HG03196 (cell line): ENCODE data around the gene FAM98B.
A peak's percentile ranks its signal among the peaks of the same experiment; 100 is the strongest.

ENCODE experiments used
- ATAC-seq: cut with Tn5 transposase; IDR thresholded peaks from one replicate; pipeline ENCODE4 v1.9.1; 2021; ENCODE audit not compliant: unreplicated experiment

Gene FAM98B

GRCh38 chr15:38504680-38505467, 50.9 kb downstream of the FAM98B start:
- no peak for ATAC-seq

GRCh38 chr15:38506997-38507396, 53.1 kb downstream of the FAM98B start:
- no peak for ATAC-seq

- no peak for ATAC-seq
Measured at GRCh38 chr15:38507570-38507969, 53.6 kb downstream of the FAM98B start.

GRCh38 chr15:38508647-38509046, 54.7 kb downstream of the FAM98B start:
- no peak for ATAC-seq

- ATAC-seq = no peak
Measured at GRCh38 chr15:38509152-38509551, 55.2 kb downstream of the FAM98B start.

GRCh38 chr15:38512901-38513300, 59.0 kb downstream of the FAM98B start:
- ATAC-seq = no peak

GRCh38 chr15:38514601-38515000, 60.7 kb downstream of the FAM98B start:
- peak; percentile 69 for ATAC-seq

GRCh38 chr15:38516626-38517025, 62.7 kb downstream of the FAM98B start:
- ATAC-seq = no peak

- ATAC-seq = no peak
Measured at GRCh38 chr15:38517312-38517975, 63.5 kb downstream of the FAM98B start.

- no peak for ATAC-seq
Measured at GRCh38 chr15:38518084-38518483, 64.2 kb downstream of the FAM98B start.

- no peak for ATAC-seq
Measured at GRCh38 chr15:38520035-38520434, 66.1 kb downstream of the FAM98B start.

GRCh38 chr15:38521316-38521715, 67.4 kb downstream of the FAM98B start:
- no peak for ATAC-seq

- ATAC-seq = no peak
Measured at GRCh38 chr15:38522922-38523321, 69.0 kb downstream of the FAM98B start.

- no peak for ATAC-seq
Measured at GRCh38 chr15:38524156-38524555, 70.2 kb downstream of the FAM98B start.

GRCh38 chr15:38525489-38525888, 71.6 kb downstream of the FAM98B start:
- ATAC-seq = no peak

GRCh38 chr15:38526158-38526557, 72.2 kb downstream of the FAM98B start:
- no peak for ATAC-seq

- ATAC-seq = no peak
Measured at GRCh38 chr15:38528294-38528693, 74.4 kb downstream of the FAM98B start.

GRCh38 chr15:38530113-38530512, 76.2 kb downstream of the FAM98B start:
- no peak for ATAC-seq

GRCh38 chr15:38531509-38531908, 77.6 kb downstream of the FAM98B start:
- no peak for ATAC-seq

- ATAC-seq = no peak
Measured at GRCh38 chr15:38532728-38533127, 78.8 kb downstream of the FAM98B start.

- ATAC-seq = no peak
Measured at GRCh38 chr15:38533416-38533915, 79.5 kb downstream of the FAM98B start.

- no peak for ATAC-seq
Measured at GRCh38 chr15:38533926-38534325, 80.0 kb downstream of the FAM98B start.
